ENCODE measurements around the gene MYOZ3. TPM values are rescaled to one million over a fixed set of nuclear protein-coding genes. Genes with fewer than 3 reads are reported as not detected.

MYOZ3 gene
- total and polyA plus RNA-seq, 2 of the 8 experiments (the other 6 are each of a cell fraction or from before 2014, with no cell fraction given), result 9.6 to 19.1 TPM

DNA sequence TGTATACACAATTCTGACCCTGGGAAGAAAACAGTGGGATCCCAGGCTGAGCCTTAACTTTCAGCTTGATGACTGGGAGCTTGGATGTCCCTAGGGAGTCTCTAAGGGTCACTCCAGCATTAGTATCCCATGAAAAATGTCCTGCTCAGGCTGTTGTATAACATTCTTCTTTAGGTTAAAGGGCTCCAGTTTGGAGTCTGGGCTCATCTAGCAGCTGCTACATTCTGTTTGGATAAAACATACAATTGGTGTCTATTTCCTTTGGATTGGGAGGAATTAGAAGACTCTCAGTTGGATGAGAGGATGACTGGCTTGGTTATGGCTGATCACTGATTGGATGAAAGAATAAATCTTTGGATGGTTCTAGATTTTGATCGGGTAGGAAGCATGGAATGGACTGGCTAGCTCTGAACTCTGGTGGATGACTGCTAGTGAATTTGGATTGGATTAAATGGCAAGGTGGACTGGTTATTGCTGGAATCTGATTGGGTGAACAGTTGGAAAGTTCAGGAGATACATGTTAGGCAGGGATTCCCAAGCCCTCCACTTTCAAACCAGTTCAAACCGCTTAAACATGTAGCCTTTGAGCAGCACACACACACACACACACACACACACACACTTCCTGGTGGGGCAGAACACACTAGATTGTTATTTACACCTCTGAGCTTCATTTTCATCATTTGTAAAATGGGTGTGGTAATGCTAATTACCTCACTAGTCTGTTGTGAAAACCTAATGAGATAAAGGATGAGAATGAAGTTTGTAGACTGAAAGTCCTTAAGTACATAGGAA lies 7.1 kb upstream of the MYOZ3 start (continued):
- TF ChIP-seq, protein P1, sequence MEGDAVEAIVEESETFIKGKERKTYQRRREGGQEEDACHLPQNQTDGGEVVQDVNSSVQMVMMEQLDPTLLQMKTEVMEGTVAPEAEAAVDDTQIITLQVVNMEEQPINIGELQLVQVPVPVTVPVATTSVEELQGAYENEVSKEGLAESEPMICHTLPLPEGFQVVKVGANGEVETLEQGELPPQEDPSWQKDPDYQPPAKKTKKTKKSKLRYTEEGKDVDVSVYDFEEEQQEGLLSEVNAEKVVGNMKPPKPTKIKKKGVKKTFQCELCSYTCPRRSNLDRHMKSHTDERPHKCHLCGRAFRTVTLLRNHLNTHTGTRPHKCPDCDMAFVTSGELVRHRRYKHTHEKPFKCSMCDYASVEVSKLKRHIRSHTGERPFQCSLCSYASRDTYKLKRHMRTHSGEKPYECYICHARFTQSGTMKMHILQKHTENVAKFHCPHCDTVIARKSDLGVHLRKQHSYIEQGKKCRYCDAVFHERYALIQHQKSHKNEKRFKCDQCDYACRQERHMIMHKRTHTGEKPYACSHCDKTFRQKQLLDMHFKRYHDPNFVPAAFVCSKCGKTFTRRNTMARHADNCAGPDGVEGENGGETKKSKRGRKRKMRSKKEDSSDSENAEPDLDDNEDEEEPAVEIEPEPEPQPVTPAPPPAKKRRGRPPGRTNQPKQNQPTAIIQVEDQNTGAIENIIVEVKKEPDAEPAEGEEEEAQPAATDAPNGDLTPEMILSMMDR (IDR thresholded peaks at IDR 0.05; ENCODE audit: control extremely low read depth in 1 of 3, insufficient read depth in 1 of 3, low read depth in 1 of 3, low read length in 3 of 3), result no peak
- TF ChIP-seq TAF7 (optimal IDR thresholded peaks at IDR 0.05; ENCODE audit: borderline replicate concordance, low read depth, low read length) (no peak), SUZ12 (IDR thresholded peaks at IDR 0.05; ENCODE audit: low read length) (no peak), KDM1A (IDR thresholded peaks at IDR 0.05; ENCODE audit: borderline replicate concordance, low read length) (no peak), POLR2AphosphoS5 (IDR thresholded peaks at IDR 0.05; ENCODE audit: low read depth, low read length) (no peak), SP2 (IDR thresholded peaks at IDR 0.05; ENCODE audit: low read length) (no peak), YY1 (IDR thresholded peaks at IDR 0.05; ENCODE audit: low read depth, low read length) (no peak)
- TF ChIP-seq, protein P2, sequence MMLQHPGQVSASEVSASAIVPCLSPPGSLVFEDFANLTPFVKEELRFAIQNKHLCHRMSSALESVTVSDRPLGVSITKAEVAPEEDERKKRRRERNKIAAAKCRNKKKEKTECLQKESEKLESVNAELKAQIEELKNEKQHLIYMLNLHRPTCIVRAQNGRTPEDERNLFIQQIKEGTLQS (IDR thresholded peaks at IDR 0.05; ENCODE audit: insufficient read depth, low read depth, low read length), result no peak
